ENCODE data around the gene BTRC.

The BTRC gene

GRCh38 chr10:101565936-101566332, 212.0 kb downstream of the BTRC start:
- no peak for DNase-seq (ENCODE audit: low read depth in 1 of 2, low spot score in 1 of 2)
- H3K27ac ChIP-seq (replicated peaks): no peak overlapping the region
- H3K4me3 ChIP-seq (replicated peaks; ENCODE audit: insufficient read depth, low read length): no peak overlapping the region
- peaks cover 33% of the 10 kb centered on the region for H3K27me3 ChIP-seq (ENCODE audit: insufficient read depth, poor library complexity, severe bottlenecking)
- TF ChIP-seq GABPA (IDR thresholded peaks at IDR 0.05; ENCODE audit: low read depth) (no peak), POLR2AphosphoS5 (IDR thresholded peaks at IDR 0.05; ENCODE audit: low read depth) (no peak), SPI1 (IDR thresholded peaks at IDR 0.05; ENCODE audit: borderline replicate concordance, low read depth) (no peak), CTCF (IDR thresholded peaks at IDR 0.05; ENCODE audit: insufficient read depth, low read length) (no peak)
- TF ChIP-seq, protein P1, sequence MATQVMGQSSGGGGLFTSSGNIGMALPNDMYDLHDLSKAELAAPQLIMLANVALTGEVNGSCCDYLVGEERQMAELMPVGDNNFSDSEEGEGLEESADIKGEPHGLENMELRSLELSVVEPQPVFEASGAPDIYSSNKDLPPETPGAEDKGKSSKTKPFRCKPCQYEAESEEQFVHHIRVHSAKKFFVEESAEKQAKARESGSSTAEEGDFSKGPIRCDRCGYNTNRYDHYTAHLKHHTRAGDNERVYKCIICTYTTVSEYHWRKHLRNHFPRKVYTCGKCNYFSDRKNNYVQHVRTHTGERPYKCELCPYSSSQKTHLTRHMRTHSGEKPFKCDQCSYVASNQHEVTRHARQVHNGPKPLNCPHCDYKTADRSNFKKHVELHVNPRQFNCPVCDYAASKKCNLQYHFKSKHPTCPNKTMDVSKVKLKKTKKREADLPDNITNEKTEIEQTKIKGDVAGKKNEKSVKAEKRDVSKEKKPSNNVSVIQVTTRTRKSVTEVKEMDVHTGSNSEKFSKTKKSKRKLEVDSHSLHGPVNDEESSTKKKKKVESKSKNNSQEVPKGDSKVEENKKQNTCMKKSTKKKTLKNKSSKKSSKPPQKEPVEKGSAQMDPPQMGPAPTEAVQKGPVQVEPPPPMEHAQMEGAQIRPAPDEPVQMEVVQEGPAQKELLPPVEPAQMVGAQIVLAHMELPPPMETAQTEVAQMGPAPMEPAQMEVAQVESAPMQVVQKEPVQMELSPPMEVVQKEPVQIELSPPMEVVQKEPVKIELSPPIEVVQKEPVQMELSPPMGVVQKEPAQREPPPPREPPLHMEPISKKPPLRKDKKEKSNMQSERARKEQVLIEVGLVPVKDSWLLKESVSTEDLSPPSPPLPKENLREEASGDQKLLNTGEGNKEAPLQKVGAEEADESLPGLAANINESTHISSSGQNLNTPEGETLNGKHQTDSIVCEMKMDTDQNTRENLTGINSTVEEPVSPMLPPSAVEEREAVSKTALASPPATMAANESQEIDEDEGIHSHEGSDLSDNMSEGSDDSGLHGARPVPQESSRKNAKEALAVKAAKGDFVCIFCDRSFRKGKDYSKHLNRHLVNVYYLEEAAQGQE (IDR thresholded peaks at IDR 0.05; ENCODE audit: insufficient replicate concordance, low read depth): no peak

DNA sequence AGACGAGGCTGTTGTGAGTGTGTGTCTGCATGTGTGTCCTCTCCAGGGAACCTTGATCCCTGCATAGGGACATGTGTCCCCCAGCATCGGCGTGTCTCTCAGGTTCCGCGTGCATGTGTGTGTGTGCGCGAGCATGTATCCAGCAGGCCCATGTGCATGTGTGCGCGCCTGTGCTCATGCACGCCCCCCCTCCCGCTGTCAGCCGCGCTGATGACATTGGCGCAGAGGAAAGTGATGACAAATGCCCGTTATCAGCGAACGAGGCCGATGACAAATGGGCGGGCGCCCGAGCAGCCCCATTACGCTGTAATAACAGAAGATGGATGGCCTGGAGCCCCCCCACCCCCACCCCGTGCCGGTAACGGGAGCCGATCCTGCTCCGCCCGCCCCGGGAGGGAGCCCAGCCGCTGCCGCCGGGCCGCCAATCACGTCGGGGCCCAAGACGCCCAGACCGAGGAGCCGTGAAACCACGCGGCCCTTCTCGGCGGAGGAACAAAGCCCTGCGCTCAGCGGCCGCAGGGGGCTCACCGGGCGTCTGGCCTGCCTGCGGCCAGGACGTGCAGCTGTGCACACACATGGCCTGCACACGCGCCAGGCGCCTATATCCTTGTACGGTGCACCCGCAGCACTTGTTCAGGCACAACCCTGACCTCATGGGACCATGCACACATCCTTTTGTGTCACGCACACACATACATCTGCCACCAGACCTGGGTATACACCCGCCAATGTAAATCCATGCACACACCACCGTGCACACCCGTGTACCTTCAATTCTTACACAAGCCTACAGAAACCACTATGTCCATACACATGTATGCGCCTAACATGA, 212.6 kb downstream of the BTRC start:
- DNase-seq (ENCODE audit: low read depth in 1 of 2, low spot score in 1 of 2): no peak
- Histone ChIP-seq H3K4me3 (replicated peaks; ENCODE audit: insufficient read depth, low read length) (no peak overlapping the region), H3K27me3 (ENCODE audit: insufficient read depth, poor library complexity, severe bottlenecking) (peaks cover 33% of the 10 kb centered on the region), H3K27ac (replicated peaks) (no peak overlapping the region)
- TF ChIP-seq CTCF (IDR thresholded peaks at IDR 0.05; ENCODE audit: insufficient read depth, low read length) (no peak), POLR2AphosphoS5 (IDR thresholded peaks at IDR 0.05; ENCODE audit: low read depth) (no peak), SPI1 (IDR thresholded peaks at IDR 0.05; ENCODE audit: borderline replicate concordance, low read depth) (no peak), GABPA (IDR thresholded peaks at IDR 0.05; ENCODE audit: low read depth) (no peak)
- TF ChIP-seq, protein P1 (IDR thresholded peaks at IDR 0.05; ENCODE audit: insufficient replicate concordance, low read depth): no peak

DNA sequence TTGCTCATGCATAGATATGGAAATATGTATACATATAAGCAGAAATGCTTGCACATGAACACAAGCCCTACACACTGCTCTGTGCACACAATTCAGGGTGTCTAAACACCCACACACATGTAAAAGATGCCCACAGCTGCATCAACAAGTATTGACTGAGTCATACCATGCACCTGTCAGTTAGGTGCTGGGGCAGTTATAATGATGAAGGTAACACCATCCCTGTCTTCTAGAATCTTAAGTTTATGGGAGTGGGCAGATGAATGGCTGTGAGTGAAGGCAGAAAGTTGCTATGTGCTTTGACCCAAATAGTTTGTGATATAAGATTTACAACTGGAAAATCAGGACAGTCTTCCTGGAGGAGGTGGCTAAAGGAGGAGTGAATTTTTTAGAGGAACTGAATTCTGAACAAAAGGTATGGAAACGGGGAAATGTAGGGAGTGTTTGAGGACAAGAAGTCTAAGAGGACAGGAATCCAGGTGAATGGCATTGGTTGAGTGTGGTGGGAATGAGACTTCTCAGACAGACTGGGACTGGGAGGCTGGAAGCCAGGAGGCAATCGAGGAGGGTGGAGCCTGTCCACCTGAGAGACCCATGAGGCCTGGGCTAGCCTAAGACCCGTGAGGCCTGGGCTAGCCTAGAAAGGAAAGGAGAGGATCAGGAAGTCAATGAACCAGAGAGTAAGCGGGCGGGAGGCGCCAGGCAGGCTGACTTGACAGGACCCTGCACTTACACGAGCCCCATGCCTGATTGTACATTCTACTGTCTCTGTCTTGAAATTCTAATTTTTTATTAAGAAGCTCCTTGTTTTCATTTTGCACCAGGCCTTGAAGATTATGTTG, 213.4 kb downstream of the BTRC start:
- Histone ChIP-seq H3K4me3 (replicated peaks; ENCODE audit: insufficient read depth, low read length) (no peak overlapping the region), H3K27ac (replicated peaks) (no peak overlapping the region), H3K27me3 (ENCODE audit: insufficient read depth, poor library complexity, severe bottlenecking) (peaks cover 33% of the 10 kb centered on the region)
- DNase-seq (ENCODE audit: low read depth in 1 of 2, low spot score in 1 of 2): no peak
- TF ChIP-seq, protein P1 (IDR thresholded peaks at IDR 0.05; ENCODE audit: insufficient replicate concordance, low read depth): no peak
- TF ChIP-seq GABPA (IDR thresholded peaks at IDR 0.05; ENCODE audit: low read depth): no peak
- no peak for TF ChIP-seq POLR2AphosphoS5 (IDR thresholded peaks at IDR 0.05; ENCODE audit: low read depth)
- TF ChIP-seq SPI1 (IDR thresholded peaks at IDR 0.05; ENCODE audit: borderline replicate concordance, low read depth): no peak
- no peak for TF ChIP-seq CTCF (IDR thresholded peaks at IDR 0.05; ENCODE audit: insufficient read depth, low read length)

Data from HL-60 (cell line).